OCI-M2 (cell line): ENCODE measurements around the gene COPS7B.

Experiments used
- DNase-seq: peaks from one replicate; lab custom pipeline; 2025; ENCODE audit not compliant: unreplicated experiment; lab: John Stamatoyannopoulos, UW

Gene COPS7B

DNA sequence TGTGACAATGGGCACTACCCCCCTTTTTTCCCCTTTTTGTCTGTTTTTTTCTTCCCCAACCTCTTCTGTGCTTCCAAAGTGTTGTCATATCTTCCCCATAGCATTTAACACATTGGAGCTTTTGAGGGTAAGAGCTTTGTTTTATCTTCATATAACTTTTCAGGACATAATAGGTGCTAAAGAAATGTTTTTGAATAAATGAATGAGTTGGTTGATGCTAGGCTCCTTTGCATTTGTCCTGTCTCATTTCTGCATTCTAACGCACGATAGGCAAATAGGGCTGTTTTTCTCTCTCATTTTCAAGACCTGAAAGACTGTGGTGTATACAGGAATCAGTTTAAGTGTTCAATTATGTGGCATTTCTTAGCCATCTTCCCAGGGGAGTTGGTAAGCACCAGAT lies 832 bp upstream of the COPS7B start:
- no peak for DNase-seq

- DNase-seq, result no peak
Observed at GRCh38 chr2:231785822-231786176, 446 bp upstream of the COPS7B start.

GRCh38 chr2:231786917-231787292 lies 660 bp downstream of the COPS7B start:
- DNase-seq, result no peak

DNA sequence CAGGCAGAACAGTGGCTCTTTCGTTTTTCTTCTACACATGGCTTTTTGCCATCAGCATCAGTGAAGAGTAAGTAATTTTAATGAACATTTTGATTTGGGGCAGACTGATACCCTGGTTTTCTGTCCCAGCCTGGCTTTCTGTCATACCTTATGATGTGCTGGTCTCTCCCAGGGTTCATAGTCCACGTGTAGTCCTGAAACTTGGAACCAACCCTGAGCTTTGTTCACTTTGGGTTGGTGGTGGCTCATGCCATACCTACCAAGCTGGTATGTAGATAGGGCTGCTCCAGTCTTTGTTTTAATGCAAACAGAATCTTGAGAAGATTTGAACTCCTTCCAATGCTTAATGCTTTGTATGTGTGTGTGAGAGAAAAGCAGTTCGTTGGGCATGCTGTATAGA lies 4.9 kb downstream of the COPS7B start:
- DNase-seq, result no peak

- DNase-seq, result no peak
Observed at GRCh38 chr2:231794383-231794782, 8.1 kb downstream of the COPS7B start.

- DNase-seq, result no peak
Observed at GRCh38 chr2:231795525-231796327, 9.5 kb downstream of the COPS7B start.

- no peak for DNase-seq
Observed at GRCh38 chr2:231800493-231801091, 14.3 kb downstream of the COPS7B start.

GRCh38 chr2:231803501-231804138 lies 17.4 kb downstream of the COPS7B start:
- no peak for DNase-seq

GRCh38 chr2:231807020-231807419 lies 20.8 kb downstream of the COPS7B start:
- DNase-seq, result no peak

DNA sequence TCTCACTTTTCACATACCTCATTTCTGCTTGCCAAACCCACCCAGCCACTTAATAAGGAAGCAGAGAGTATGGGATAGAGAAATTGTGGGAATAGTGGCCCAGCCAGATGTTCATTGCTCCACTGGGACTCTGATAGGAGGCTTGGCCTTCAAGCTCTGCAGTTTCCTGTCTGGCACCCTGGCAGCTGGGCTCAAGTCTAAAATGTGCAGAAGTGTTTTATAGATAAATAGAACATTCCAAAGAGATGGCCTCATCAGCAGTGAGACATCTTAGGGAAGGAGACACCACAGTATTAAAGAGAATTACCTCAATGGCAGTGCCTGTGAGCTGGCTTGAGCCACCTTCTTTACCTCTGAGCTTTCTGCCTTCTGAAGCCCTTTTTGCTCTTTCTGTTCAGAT lies 24.7 kb downstream of the COPS7B start:
- no peak for DNase-seq

DNA sequence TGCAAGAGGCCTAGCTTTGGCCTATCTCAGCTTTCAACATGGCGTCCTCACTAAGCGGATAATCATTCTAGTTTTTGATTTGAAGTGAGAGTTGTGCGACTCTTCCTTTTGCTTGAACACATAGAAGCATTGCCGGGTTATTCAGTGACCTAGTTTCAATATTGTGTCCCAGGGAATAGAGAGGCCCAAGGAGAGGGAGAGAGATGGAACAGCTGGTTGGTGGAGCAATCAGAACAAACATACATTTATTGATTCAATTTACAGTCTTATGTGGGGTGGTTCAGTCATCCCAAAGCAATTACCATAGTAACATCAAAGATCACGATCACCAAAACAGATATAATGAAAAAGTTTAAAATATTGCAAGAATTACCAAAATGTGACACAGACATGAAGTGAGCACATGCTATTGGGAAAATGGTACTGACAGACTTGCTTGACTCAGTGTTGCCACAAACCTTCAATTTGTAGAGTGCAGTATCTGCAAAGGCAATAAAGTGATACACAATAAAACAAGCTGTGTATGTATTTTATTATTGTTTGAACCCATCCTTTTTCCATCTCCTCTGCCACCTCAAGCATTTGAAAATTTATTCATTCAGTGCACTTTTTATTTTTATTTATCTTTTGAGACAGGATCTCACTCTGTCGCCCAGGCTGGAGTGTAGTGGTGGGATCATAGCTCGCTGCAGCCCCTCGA lies 30.2 kb downstream of the COPS7B start:
- no peak for DNase-seq

DNA sequence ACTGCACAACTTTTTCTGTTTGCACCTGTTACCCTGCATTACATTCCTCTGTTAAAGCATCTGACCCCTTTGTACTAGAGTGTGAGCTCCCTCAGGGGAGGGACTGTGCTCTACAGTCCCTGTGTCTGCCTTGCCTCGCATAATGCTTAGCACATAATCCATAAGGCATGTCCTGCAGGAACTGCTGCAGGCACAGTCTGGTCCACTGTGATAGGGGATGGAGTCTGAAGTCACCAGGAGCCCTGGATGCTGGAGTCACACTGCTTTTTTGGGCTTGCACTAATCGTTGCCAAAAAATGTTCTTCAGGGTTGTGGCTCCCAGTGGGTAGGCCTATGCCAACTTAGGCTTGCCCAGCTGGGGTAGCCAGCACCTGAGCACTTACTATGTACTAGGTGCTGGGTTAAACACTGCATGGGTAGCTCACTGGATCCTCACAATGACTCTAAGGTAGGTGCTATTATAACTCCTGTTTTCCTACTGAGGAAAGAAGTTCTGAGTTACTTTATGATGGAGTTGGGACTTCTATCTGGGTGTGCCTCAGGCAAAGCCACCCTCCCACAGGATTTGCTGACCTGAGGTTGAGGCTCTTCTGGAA lies 33.3 kb downstream of the COPS7B start:
- DNase-seq, result no peak

GRCh38 chr2:231820786-231821303 lies 34.6 kb downstream of the COPS7B start:
- DNase-seq, result no peak

DNA sequence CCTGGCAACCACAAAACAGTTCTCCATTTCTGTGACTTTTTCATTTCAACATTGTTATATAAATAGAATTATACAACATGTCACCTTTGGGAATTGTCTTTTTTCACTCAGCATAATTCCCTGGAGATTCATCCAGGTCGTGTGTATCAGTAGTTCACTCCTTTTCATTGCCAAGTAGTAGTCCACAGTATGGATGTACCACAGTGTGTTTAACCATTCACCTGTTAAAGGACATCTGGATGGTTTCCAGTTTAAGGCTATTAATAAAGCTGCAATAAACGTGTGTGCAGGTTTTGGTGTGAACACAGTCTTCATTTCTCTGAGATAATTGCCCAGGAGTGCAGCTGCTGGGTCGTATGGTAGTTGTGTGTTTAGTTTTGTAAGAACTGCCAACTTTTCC lies 35.7 kb downstream of the COPS7B start:
- DNase-seq, result no peak

DNA sequence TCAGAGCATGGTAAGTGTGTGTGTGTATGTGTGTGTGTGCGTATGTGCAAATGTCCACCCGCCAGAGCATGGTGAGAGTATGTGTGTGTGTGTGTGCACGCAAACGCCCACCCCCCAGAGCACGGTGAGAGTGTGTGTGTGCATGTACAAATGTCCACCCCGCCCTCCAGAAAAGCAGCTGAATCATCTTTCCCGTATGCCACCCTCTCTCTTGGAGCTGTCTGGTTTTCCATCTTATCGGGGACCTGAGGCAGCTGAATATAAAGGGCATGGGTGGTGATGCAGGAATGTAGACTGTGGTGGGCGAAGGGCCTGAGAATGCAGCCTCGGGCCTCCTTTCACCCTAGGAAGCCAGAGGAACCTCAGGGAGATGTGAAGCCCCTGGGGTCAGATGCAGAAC lies 66.9 kb downstream of the COPS7B start:
- no peak for DNase-seq

- no peak for DNase-seq
Observed at GRCh38 chr2:231854616-231855125, 68.4 kb downstream of the COPS7B start.

DNA sequence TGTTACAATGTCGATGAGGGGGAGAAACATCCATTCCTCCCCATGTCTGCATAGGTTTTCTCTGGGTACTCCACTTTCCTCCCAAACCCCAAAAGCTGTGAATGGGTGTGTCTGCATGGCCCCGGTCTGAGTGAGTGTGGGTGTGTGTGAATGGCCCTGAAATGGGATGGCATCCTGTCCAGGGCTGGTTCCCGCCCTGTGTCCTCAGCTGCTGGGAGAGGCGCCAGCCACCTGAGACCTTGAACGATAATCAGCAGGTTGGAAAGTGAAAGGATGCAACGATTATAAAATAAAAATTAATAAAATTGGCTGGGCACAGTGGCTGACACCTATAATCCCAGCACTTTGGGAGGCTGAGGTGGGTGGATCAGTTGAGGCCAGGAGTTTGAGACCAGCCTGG lies 70.7 kb downstream of the COPS7B start:
- DNase-seq, result no peak
